Keratinocyte (primary cell): Measurements from ENCODE around the gene CSNK1D. TPM values are rescaled to one million over a fixed set of nuclear protein-coding genes. Genes with fewer than 3 reads are reported as not detected.

Experiments
- DNase-seq: peaks from one replicate; pipeline ENCODE4 v3.0.0-alpha.2; 2011; ENCODE audit warnings: low read depth, missing footprints, low spot score
- FAIRE-seq: peaks from 2 replicates; lab custom pipeline; 2011; peaks lifted over from hg19 to GRCh38; lab: Jason Lieb, UNC
- H2AFZ ChIP-seq: 2 replicates; pipeline ENCODE4 v1.6.0; 2012; ENCODE audit warnings: low read length, control low read depth, inconsistent platforms; ENCODE audit not compliant: control insufficient read depth
- H3K27ac ChIP-seq: 2 replicates; pipeline ENCODE4 v1.5.1; 2011; ENCODE audit warnings: low read length; ENCODE audit not compliant: control insufficient read depth, insufficient read depth
- H3K27me3 ChIP-seq: 3 replicates; pipeline ENCODE4 v1.6.0; 2011; ENCODE audit warnings: low read length; ENCODE audit not compliant: control insufficient read depth, insufficient read depth; ENCODE audit errors: extremely low read depth
- H3K36me3 ChIP-seq, 2 experiments: 2 replicates in 1 of 2; 3 replicates in 1 of 2; pipeline ENCODE4 v1.5.1; 2011; ENCODE audit warnings: low read length in 2 of 2, mild to moderate bottlenecking in 1 of 2; ENCODE audit not compliant: control insufficient read depth in 2 of 2, insufficient read depth in 2 of 2; ENCODE audit errors: extremely low read depth in 1 of 2
- H3K4me1 ChIP-seq: 3 replicates; pipeline ENCODE4 v1.5.1; 2011; ENCODE audit warnings: low read length; ENCODE audit not compliant: control insufficient read depth, insufficient read depth; ENCODE audit errors: extremely low read depth
- H3K4me2 ChIP-seq: 3 replicates; pipeline ENCODE4 v1.6.0; 2011; ENCODE audit warnings: low read depth, low read length; ENCODE audit not compliant: control insufficient read depth, insufficient read depth; ENCODE audit errors: extremely low read depth
- H3K4me3 ChIP-seq, 3 experiments: fragments of 200-600 bp in 1 of 3; sonication (generic) in 1 of 3; 2 replicates in 2 of 3; 3 replicates in 1 of 3; pipeline ENCODE4 v1.5.1; 2011 to 2016; ENCODE audit warnings: low read length in 3 of 3, mild to moderate bottlenecking in 3 of 3, control low read depth in 2 of 3, inconsistent platforms in 1 of 3, low read depth in 1 of 3, mixed read lengths in 1 of 3, mixed run types in 1 of 3, moderate library complexity in 1 of 3; ENCODE audit not compliant: control insufficient read depth in 2 of 3, insufficient read depth in 2 of 3; ENCODE audit errors: extremely low read depth in 1 of 3
- H3K79me2 ChIP-seq: 2 replicates; pipeline ENCODE4 v1.6.0; 2012; ENCODE audit warnings: low read length; ENCODE audit not compliant: control insufficient read depth, insufficient read depth
- H3K9ac ChIP-seq: 3 replicates; pipeline ENCODE4 v1.6.0; 2011; ENCODE audit warnings: low read length; ENCODE audit not compliant: control insufficient read depth, insufficient read depth; ENCODE audit errors: extremely low read depth
- H3K9me1 ChIP-seq: 3 replicates; pipeline ENCODE4 v1.6.0; 2011; ENCODE audit warnings: low read length; ENCODE audit not compliant: control insufficient read depth, insufficient read depth; ENCODE audit errors: extremely low read depth
- H3K9me3 ChIP-seq: 2 replicates; pipeline ENCODE4 v1.5.1; 2012; ENCODE audit warnings: low read depth, low read length; ENCODE audit not compliant: control insufficient read depth
- H4K20me1 ChIP-seq: 3 replicates; pipeline ENCODE4 v1.6.0; 2011; ENCODE audit warnings: low read length; ENCODE audit not compliant: control insufficient read depth, insufficient read depth; ENCODE audit errors: extremely low read depth
- EZH2 ChIP-seq: IDR thresholded peaks from one replicate; pipeline ENCODE4 v1.6.1; 2012; ENCODE audit warnings: inconsistent platforms, mild to moderate bottlenecking, low read length, moderate library complexity
- dilution Hi-C: fragments of 300-500 bp; cut with MboI; formaldehyde crosslinking; loops from one replicate; pipeline ENCODE4 v1.7.0; 2020; ENCODE audit warnings: low sequenced_read_pairs; ENCODE audit not compliant: extremely low pct_ligation_motif_present
- polyA plus RNA-seq, 5 experiments: library from polyadenylated mRNA; depleted of rRNA in 3 of 5; stranded (reverse) in 3 of 5; stranded (forward) in 1 of 5; unstranded in 1 of 5; fragments of >200 nt; gene quantifications; 1 replicate in 1 of 5; 2 replicates in 3 of 5; 3 replicates in 1 of 5; pipeline versions ENCODE4 v1.2.1 to v1.2.3, GENCODE V29; 2011 to 2012; ENCODE audit warnings: missing spikeins in 2 of 5, low read depth in 1 of 5, low replicate concordance in 1 of 5
- TF ChIP-seq, protein P1 (sequence below), 3 experiments: IDR thresholded peaks in 1 of 3; conservative IDR thresholded peaks in 1 of 3; optimal IDR thresholded peaks in 1 of 3; 2 replicates in 2 of 3; 3 replicates in 1 of 3; pipeline versions ENCODE3 to v1.5.1; 2011; ENCODE audit warnings: low read length in 3 of 3, mild to moderate bottlenecking in 3 of 3, moderate library complexity in 2 of 3, control low read depth in 1 of 3, inconsistent platforms in 1 of 3; ENCODE audit not compliant: insufficient read depth in 2 of 3; ENCODE audit errors: extremely low read depth in 1 of 3

The CSNK1D gene
- polyA plus RNA-seq, 1 donor (not counting 4 experiments of a cell fraction or from before 2014, with no cell fraction given), result 86.0 TPM

DNA sequence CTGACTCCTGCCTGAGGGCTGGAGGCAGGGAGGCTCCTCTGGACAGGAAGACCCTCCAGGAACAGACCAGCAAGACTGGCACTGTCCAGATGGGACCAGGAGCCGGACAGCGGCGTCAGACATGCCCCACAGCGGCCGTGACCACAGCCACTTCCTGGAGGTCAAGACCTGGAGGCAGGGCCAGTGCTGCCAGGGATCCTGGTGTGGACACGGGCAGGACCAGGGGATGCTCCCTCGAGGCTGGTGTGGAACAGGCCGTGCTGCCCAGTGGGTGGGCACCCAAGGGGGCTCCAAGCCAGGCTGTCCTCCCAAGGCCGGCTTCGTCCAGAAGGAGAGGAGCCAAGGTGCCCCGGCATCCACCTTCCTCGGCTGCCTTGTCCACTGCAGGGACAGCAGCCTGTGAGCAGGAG, 56.4 kb downstream of the CSNK1D start:
- Histone ChIP-seq H3K4me2 (peak overlapping the region; percentile 78), H2AFZ (peak overlapping the region; percentile 40), H4K20me1 (no peaks in the 10 kb centered on the region), H3K27me3 (no peaks in the 10 kb centered on the region), H3K36me3 (no peaks in the 10 kb centered on the region), H3K27ac (peak overlapping the region; percentile 78), H3K4me3 (no peak overlapping the region), H3K4me1 (peaks cover 35% of the 10 kb centered on the region), H3K9me1 (no peaks in the 10 kb centered on the region), H3K9me3 (no peaks in the 10 kb centered on the region), H3K79me2 (no peaks in the 10 kb centered on the region), H3K9ac (peak overlapping the region; percentile 69)
- dilution Hi-C loops, result no loop called here
- no peak for FAIRE-seq
- no peak for DNase-seq
- no peak for TF ChIP-seq EZH2
- TF ChIP-seq, protein P1, sequence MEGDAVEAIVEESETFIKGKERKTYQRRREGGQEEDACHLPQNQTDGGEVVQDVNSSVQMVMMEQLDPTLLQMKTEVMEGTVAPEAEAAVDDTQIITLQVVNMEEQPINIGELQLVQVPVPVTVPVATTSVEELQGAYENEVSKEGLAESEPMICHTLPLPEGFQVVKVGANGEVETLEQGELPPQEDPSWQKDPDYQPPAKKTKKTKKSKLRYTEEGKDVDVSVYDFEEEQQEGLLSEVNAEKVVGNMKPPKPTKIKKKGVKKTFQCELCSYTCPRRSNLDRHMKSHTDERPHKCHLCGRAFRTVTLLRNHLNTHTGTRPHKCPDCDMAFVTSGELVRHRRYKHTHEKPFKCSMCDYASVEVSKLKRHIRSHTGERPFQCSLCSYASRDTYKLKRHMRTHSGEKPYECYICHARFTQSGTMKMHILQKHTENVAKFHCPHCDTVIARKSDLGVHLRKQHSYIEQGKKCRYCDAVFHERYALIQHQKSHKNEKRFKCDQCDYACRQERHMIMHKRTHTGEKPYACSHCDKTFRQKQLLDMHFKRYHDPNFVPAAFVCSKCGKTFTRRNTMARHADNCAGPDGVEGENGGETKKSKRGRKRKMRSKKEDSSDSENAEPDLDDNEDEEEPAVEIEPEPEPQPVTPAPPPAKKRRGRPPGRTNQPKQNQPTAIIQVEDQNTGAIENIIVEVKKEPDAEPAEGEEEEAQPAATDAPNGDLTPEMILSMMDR (optimal IDR thresholded peaks at IDR 0.05 in 1 of 3, IDR thresholded peaks at IDR 0.05 in 1 of 3, conservative IDR thresholded peaks at IDR 0.05 in 1 of 3; ENCODE audit: extremely low read depth in 1 of 3, insufficient read depth in 2 of 3, low read length in 3 of 3), result no peak

DNA sequence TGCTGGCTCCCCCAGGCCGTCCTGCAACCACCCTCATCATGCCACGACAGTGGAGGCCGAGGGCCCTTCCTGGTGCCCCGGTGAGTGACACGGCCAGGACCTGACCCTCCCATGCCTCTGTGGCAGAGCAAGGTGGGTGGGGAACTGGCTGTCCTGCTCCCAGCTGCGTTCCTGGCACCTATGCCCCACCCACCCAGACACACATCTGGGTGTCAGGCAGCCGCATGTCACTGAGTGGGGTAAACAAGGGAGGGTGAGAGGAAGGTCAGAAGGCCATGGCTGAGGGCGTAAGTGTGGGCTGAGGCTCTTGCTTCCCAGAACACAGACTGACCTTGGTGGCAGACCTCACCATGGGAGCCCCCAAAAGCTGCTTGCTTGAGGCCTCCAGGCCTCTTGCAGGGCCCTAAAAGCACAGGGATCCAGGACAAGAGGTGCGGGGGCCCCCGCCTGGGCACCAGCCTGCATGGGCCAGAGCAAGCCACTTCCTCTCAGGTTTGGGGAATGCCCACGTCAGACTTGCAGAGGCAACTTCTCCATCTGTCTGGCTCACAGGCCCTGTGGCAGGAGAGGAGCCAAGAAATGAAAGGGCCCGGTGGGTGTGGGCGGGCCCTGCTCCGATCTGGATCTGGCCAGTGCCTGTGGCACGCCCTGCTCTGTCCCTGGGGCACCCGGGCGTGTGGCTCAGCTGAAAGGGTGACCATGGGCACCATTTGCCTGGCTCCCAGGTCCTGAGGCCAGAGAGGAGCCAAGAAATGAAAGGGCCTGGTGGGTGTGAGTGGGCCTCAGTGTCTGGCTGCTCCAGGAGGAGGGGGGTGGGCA, 57.0 kb downstream of the CSNK1D start:
- H2AFZ ChIP-seq, result peak overlapping the region; percentile 58
- dilution Hi-C loops, result no loop called here
- peak overlapping the region; percentile 78 for H3K4me2 ChIP-seq
- no peaks in the 10 kb centered on the region for H4K20me1 ChIP-seq
- peak overlapping the region; percentile 69 for H3K9ac ChIP-seq
- peaks cover 35% of the 10 kb centered on the region for H3K4me1 ChIP-seq
- H3K4me3 ChIP-seq, result peak overlapping the region in 1 of 3 experiments; percentile 38
- no peaks in the 10 kb centered on the region for H3K27me3 ChIP-seq
- DNase-seq (no peak), FAIRE-seq (peak; percentile 53)
- peak overlapping the region; percentile 78 for H3K27ac ChIP-seq
- TF ChIP-seq, protein P1 (optimal IDR thresholded peaks at IDR 0.05 in 1 of 3, IDR thresholded peaks at IDR 0.05 in 1 of 3, conservative IDR thresholded peaks at IDR 0.05 in 1 of 3; ENCODE audit: extremely low read depth in 1 of 3, insufficient read depth in 2 of 3, low read length in 3 of 3), result peak in 1 of 3 experiments; percentile 44
- no peak for TF ChIP-seq EZH2
- H3K36me3 ChIP-seq, result no peaks in the 10 kb centered on the region
- H3K9me1 ChIP-seq, result no peaks in the 10 kb centered on the region
- H3K79me2 ChIP-seq, result peaks cover 6% of the 10 kb centered on the region
- H3K9me3 ChIP-seq, result no peaks in the 10 kb centered on the region
